ENCODE measurements around the gene CHMP2A. TPM values are rescaled to one million over a fixed set of nuclear protein-coding genes. Genes with fewer than 3 reads are reported as not detected.
A peak's percentile ranks its signal among the peaks of the same experiment; 100 is the strongest.
"Not testable (repeated sequence)": the region's sequence is repeated elsewhere in the genome, so short reads cannot be mapped to it uniquely, and the experiment has no call there.

Gene CHMP2A
- total RNA-seq, 1 experiment from 2014 or later = 71.9 TPM

GRCh38 chr19:58516964-58517833 is 37.7 kb downstream of the CHMP2A start:
- no peak for DNase-seq (ENCODE audit: low spot score)
- in situ Hi-C loops (cut with HindIII; ENCODE audit: low sequenced_read_pairs) = no loop called here

- in situ Hi-C loops (cut with HindIII; ENCODE audit: low sequenced_read_pairs) = no loop called here
These were observed 38.6 kb downstream of the CHMP2A start for GRCh38 chr19:58516246-58516836.

GRCh38 chr19:58515259-58515658 is 39.6 kb downstream of the CHMP2A start:
- no peak for DNase-seq (ENCODE audit: low spot score)
- in situ Hi-C loops (cut with HindIII; ENCODE audit: low sequenced_read_pairs) = no loop called here

More at GRCh38 chr19:58516246-58516836, 38.6 kb downstream of the CHMP2A start:
- no peak for DNase-seq (ENCODE audit: low spot score)

GRCh38 chr19:58514564-58515022 is 40.3 kb downstream of the CHMP2A start:
- no peak for DNase-seq (ENCODE audit: low spot score)
- in situ Hi-C loops (cut with HindIII; ENCODE audit: low sequenced_read_pairs) = no loop called here

- peak; percentile 83 for DNase-seq (ENCODE audit: low spot score)
- in situ Hi-C loops (cut with HindIII; ENCODE audit: low sequenced_read_pairs) = no loop called here
These were observed 41.0 kb downstream of the CHMP2A start for GRCh38 chr19:58513694-58514563.

GRCh38 chr19:58513213-58513693 is 41.7 kb downstream of the CHMP2A start:
- in situ Hi-C loops (cut with HindIII; ENCODE audit: low sequenced_read_pairs) = no loop called here
- no peak for DNase-seq (ENCODE audit: low spot score)

GRCh38 chr19:58511353-58512208 is 43.3 kb downstream of the CHMP2A start, which contains the start of gene SLC27A5:
Gene SLC27A5, minus strand, starts transcription at chr19:58511992. Its CDS starts 37 bp downstream, at chr19:58511955.
- in situ Hi-C loops (cut with HindIII; ENCODE audit: low sequenced_read_pairs) = no loop called here
- DNase-seq (ENCODE audit: low spot score) = no peak

GRCh38 chr19:58510084-58510862 is 44.6 kb downstream of the CHMP2A start:
- in situ Hi-C loops (cut with HindIII; ENCODE audit: low sequenced_read_pairs) = no loop called here
- DNase-seq (ENCODE audit: low spot score) = no peak

GRCh38 chr19:58509731-58510083 is 45.2 kb downstream of the CHMP2A start:
- in situ Hi-C loops (cut with HindIII; ENCODE audit: low sequenced_read_pairs) = no loop called here
- DNase-seq (ENCODE audit: low spot score) = no peak

- DNase-seq (ENCODE audit: low spot score); in situ Hi-C loops (cut with HindIII; ENCODE audit: low sequenced_read_pairs): not testable (repeated sequence)
These were observed 47.2 kb downstream of the CHMP2A start for GRCh38 chr19:58507602-58508223.

Other genes starting within 250 kb of the CHMP2A start
- gene ERVK3-1, start 249.7 kb downstream of the CHMP2A start, total RNA-seq (2014; rRNA removed; shearing (Covaris generic)) = 22.0 and 23.4 TPM in 2 replicates
- 2.9 and 3.7 TPM in 2 replicates for gene ZSCAN22, start 228.1 kb downstream of the CHMP2A start, total RNA-seq (2014; rRNA removed; shearing (Covaris generic))
- 64.2 and 80.3 TPM in 2 replicates for gene A1BG, start 201.6 kb downstream of the CHMP2A start, total RNA-seq (2014; rRNA removed; shearing (Covaris generic))
- gene ZNF497, start 192.4 kb downstream of the CHMP2A start, total RNA-seq (2014; rRNA removed; shearing (Covaris generic)) = 1.2 and 4.7 TPM in 2 replicates
- 9.2 and 9.6 TPM in 2 replicates for gene ZNF837, start 174.1 kb downstream of the CHMP2A start, total RNA-seq (2014; rRNA removed; shearing (Covaris generic))
- gene RPS5, start 167.8 kb downstream of the CHMP2A start, total RNA-seq (2014; rRNA removed; shearing (Covaris generic)) = 2,081 and 2,975 TPM in 2 replicates
- not detected in 2 replicates for gene RNF225, start 159.4 kb downstream of the CHMP2A start, total RNA-seq (2014; rRNA removed; shearing (Covaris generic))
- 25.8 and 60.2 TPM in 2 replicates for gene ZNF584, start 146.5 kb downstream of the CHMP2A start, total RNA-seq (2014; rRNA removed; shearing (Covaris generic))
- gene ZNF132, start 115.0 kb downstream of the CHMP2A start, total RNA-seq (2014; rRNA removed; shearing (Covaris generic)) = not detected in 2 replicates
- gene ZNF324B, start 103.5 kb downstream of the CHMP2A start, total RNA-seq (2014; rRNA removed; shearing (Covaris generic)) = 8.1 and 11.0 TPM in 2 replicates
- 10.8 and 11.6 TPM in 2 replicates for gene ZNF324, start 88.0 kb downstream of the CHMP2A start, total RNA-seq (2014; rRNA removed; shearing (Covaris generic))
- gene ZNF446, start 78.8 kb downstream of the CHMP2A start, total RNA-seq (2014; rRNA removed; shearing (Covaris generic)) = 12.8 and 22.3 TPM in 2 replicates
- gene SLC27A5, start 43.1 kb downstream of the CHMP2A start, total RNA-seq (2014; rRNA removed; shearing (Covaris generic)) = 12.0 and 28.6 TPM in 2 replicates
- 6.1 and 6.6 TPM in 2 replicates for gene ZBTB45, start 35.3 kb downstream of the CHMP2A start, total RNA-seq (2014; rRNA removed; shearing (Covaris generic))
- gene TRIM28, start 11.0 kb downstream of the CHMP2A start, total RNA-seq (2014; rRNA removed; shearing (Covaris generic)) = 579 and 1,015 TPM in 2 replicates
- 187 and 192 TPM in 2 replicates for gene UBE2M, start 3.5 kb upstream of the CHMP2A start, total RNA-seq (2014; rRNA removed; shearing (Covaris generic))
- 9.4 and 10.7 TPM in 2 replicates for gene MZF1, start 18.2 kb upstream of the CHMP2A start, total RNA-seq (2014; rRNA removed; shearing (Covaris generic))